Stomach (tissue), 9 donors: ENCODE results near the gene ELF5. TPM values are rescaled to one million over a fixed set of nuclear protein-coding genes. Genes with fewer than 3 reads are reported as not detected.

Experiments
- DNase-seq, 2 donors: peaks; one replicate each; pipeline versions ENCODE4 v3.0.0 to v3.0.0-alpha.2; 2013 to 2019
- H3K27ac ChIP-seq, 5 donors: fragments of 200-600 bp in 4 of 5; sonication (generic) in 4 of 5; one replicate each; pipeline ENCODE4 v1.5.1; 2013 to 2019; ENCODE audit warnings: mild to moderate bottlenecking in 1 of 5, moderate library complexity in 1 of 5
- H3K27me3 ChIP-seq, 3 donors: fragments of 200-600 bp; sonication (generic); one replicate each; pipeline ENCODE4 v1.5.1; 2017 to 2019; ENCODE audit warnings: mixed run types in 1 of 3
- H3K36me3 ChIP-seq, 4 donors: fragments of 200-600 bp; sonication (generic); 1 replicate in 3 of 4; 2 replicates in 1 of 4; pipeline ENCODE4 v1.5.1; 2016 to 2019
- H3K4me1 ChIP-seq, 4 donors: fragments of 200-600 bp; sonication (generic); one replicate each; pipeline ENCODE4 v1.5.1; 2016 to 2019
- H3K4me3 ChIP-seq, 4 donors: fragments of 200-600 bp; sonication (generic) in 3 of 4; one replicate each; pipeline ENCODE4 v1.5.1; 2016 to 2019; ENCODE audit warnings: mild to moderate bottlenecking in 1 of 4
- H3K9me3 ChIP-seq, 4 donors: fragments of 200-600 bp; sonication (generic); one replicate each; pipeline ENCODE4 v1.5.1; 2016 to 2019
- EP300 ChIP-seq: sonication (generic); formaldehyde crosslinking; IDR thresholded peaks from one replicate; pipeline ENCODE4 v1.6.1; 2017; ENCODE audit warnings: antibody characterized with exemption
- POLR2A ChIP-seq, 4 donors: fragments of 450-650 bp; IDR thresholded peaks; one replicate each; pipeline ENCODE4 v1.6.1; 2016; ENCODE audit warnings: antibody characterized with exemption in 4 of 4, control low read depth in 2 of 4, mild to moderate bottlenecking in 1 of 4, moderate library complexity in 1 of 4
- POLR2AphosphoS5 ChIP-seq, 3 donors: sonication (generic); formaldehyde crosslinking; IDR thresholded peaks; one replicate each; pipeline ENCODE4 v1.6.1; 2016; ENCODE audit warnings: antibody characterized with exemption in 3 of 3
- WGBS, 5 donors: extraction: QIAGEN DNeasy Blood & Tissue Kit in 3 of 5; methylation state at CpG; one replicate each; pipeline versions ENCODE4 v1.1.5 to v1.1.7; 2013 to 2018; 5-methylcytosine and 5-hydroxymethylcytosine counted together
- intact Hi-C: fragments of 100-400 bp; cut with DNase I; formaldehyde crosslinking; loops from one replicate; pipeline ENCODE4 v1.15.1; 2023; ENCODE audit warnings: low total_unique reads
- polyA plus RNA-seq, 3 donors: library from polyadenylated mRNA; stranded (reverse); fragments of 200-250 nt; gene quantifications; one replicate each; pipeline ENCODE4 v1.2.3, GENCODE V29; 2013
- total RNA-seq, 5 donors: library from RNA; depleted of rRNA; stranded (reverse); fragments of >200 nt; gene quantifications; one replicate each; pipeline versions ENCODE4 v1.1.0 to v1.2.3, GENCODE V29; 2014 to 2016
- TF ChIP-seq, protein P1 (sequence below), 7 experiments: fragments of 450-650 bp in 4 of 7; fragments of 200-600 bp in 3 of 7; sonication (generic) in 3 of 7; IDR thresholded peaks; one replicate each; pipeline ENCODE4 v1.5.1; 2016 to 2019; ENCODE audit warnings: antibody characterized with exemption in 7 of 7, control low read depth in 2 of 7, mild to moderate bottlenecking in 1 of 7
- donor health status: healthy with polysubstance abuse.
- donor health status: Bipolar disorder and iron deficiency.
- donor health status: healthy.

ELF5 gene
- total and polyA plus RNA-seq, 8 donors, result 0.19 to 0.78 (median 0.55) TPM; not detected in 5

- no peaks in the 10 kb centered on the region for H3K36me3 ChIP-seq
- no peaks in the 10 kb centered on the region for H3K4me1 ChIP-seq
- WGBS, 5 donors, result 21 to 36% (median 25%) methylated on average over 3 of the region's 3 CpGs
- intact Hi-C loops, result no loop called here
- H3K27ac ChIP-seq, result no peak overlapping the region
- TF ChIP-seq POLR2A (IDR thresholded peaks at IDR 0.05) (no peak), EP300 (no peak), POLR2AphosphoS5 (IDR thresholded peaks at IDR 0.05) (no peak)
- TF ChIP-seq, protein P1, sequence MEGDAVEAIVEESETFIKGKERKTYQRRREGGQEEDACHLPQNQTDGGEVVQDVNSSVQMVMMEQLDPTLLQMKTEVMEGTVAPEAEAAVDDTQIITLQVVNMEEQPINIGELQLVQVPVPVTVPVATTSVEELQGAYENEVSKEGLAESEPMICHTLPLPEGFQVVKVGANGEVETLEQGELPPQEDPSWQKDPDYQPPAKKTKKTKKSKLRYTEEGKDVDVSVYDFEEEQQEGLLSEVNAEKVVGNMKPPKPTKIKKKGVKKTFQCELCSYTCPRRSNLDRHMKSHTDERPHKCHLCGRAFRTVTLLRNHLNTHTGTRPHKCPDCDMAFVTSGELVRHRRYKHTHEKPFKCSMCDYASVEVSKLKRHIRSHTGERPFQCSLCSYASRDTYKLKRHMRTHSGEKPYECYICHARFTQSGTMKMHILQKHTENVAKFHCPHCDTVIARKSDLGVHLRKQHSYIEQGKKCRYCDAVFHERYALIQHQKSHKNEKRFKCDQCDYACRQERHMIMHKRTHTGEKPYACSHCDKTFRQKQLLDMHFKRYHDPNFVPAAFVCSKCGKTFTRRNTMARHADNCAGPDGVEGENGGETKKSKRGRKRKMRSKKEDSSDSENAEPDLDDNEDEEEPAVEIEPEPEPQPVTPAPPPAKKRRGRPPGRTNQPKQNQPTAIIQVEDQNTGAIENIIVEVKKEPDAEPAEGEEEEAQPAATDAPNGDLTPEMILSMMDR (IDR thresholded peaks at IDR 0.05), result no peak
- H3K27me3 ChIP-seq, result peaks cover 0 to 10% (median 0%) of the 10 kb centered on the region in 3 donors
- H3K9me3 ChIP-seq, result no peaks in the 10 kb centered on the region
- no peak overlapping the region for H3K4me3 ChIP-seq
- no peak for DNase-seq
Observed at GRCh38 chr11:34523053-34523452, 9.5 kb upstream of the ELF5 start.

DNA sequence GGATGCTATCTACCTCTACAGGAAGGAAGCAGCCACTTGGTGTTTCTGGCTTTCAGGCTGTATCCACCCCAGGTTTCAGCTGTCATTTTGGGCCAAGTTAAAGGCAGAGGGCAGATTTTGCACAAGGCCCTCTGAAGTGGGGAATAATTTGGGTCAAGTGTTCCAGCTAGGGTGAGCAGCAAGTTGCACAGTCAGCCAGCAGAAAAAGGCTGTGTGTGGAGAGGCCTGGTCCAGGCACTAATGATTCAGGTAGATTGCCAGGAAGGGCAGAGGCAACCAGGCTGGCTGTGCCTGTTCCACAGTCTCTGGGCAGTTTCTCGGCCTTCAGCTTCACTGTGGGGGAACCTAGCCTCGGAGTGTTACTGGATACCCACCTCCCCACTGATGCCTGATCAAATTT lies 8.6 kb upstream of the ELF5 start:
- H3K4me1 ChIP-seq, result no peaks in the 10 kb centered on the region
- H3K9me3 ChIP-seq, result no peaks in the 10 kb centered on the region
- no peak overlapping the region for H3K27ac ChIP-seq
- intact Hi-C loops, result no loop called here
- TF ChIP-seq POLR2AphosphoS5 (IDR thresholded peaks at IDR 0.05) (no peak), POLR2A (IDR thresholded peaks at IDR 0.05) (no peak), EP300 (no peak)
- TF ChIP-seq, protein P1 (IDR thresholded peaks at IDR 0.05), result no peak
- 62 to 93% (median 84%) methylated on average over 2 of the region's 2 CpGs for WGBS, 5 donors
- H3K36me3 ChIP-seq, result no peaks in the 10 kb centered on the region
- H3K27me3 ChIP-seq, result peaks cover 0 to 10% (median 0%) of the 10 kb centered on the region in 3 donors
- no peak overlapping the region for H3K4me3 ChIP-seq
- no peak for DNase-seq

DNA sequence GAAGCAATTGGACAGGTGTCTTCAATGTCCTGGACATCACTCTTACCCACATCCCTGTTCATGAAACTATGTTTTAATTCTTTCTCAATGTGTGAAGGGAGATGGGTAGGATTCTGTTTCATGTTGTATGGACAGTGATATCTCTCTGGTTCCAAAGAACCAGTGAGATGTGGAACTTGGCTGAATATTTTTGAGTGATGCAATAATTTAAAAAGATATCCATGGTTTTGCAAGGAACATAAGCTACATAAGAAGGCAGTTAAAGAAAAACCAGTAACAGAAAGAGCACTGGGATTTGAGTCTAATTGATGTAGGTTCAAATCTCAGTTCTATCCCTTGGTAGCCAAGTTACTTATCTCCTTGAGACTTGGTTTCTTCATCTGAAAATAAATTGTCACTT lies 7.7 kb upstream of the ELF5 start:
- no peak for DNase-seq
- Histone ChIP-seq H3K27me3 (peaks cover 0 to 10% (median 0%) of the 10 kb centered on the region in 3 donors), H3K36me3 (no peaks in the 10 kb centered on the region), H3K27ac (no peak overlapping the region), H3K4me3 (no peak overlapping the region), H3K9me3 (no peaks in the 10 kb centered on the region), H3K4me1 (no peaks in the 10 kb centered on the region)
- TF ChIP-seq POLR2A (IDR thresholded peaks at IDR 0.05) (no peak), EP300 (no peak), POLR2AphosphoS5 (IDR thresholded peaks at IDR 0.05) (no peak)
- TF ChIP-seq, protein P1 (IDR thresholded peaks at IDR 0.05), result no peak
- intact Hi-C loops, result no loop called here

- WGBS, 5 donors, result 83 to 100% (median 94%) methylated on average over 2 of the region's 2 CpGs
- no peaks in the 10 kb centered on the region for H3K9me3 ChIP-seq
Observed at GRCh38 chr11:34519595-34520235, 6.1 kb upstream of the ELF5 start.

More at GRCh38 chr11:34519595-34520235, 6.1 kb upstream of the ELF5 start:
- no peak for DNase-seq
- no peaks in the 10 kb centered on the region for H3K36me3 ChIP-seq
- intact Hi-C loops, result no loop called here
- TF ChIP-seq EP300 (no peak), POLR2A (IDR thresholded peaks at IDR 0.05) (no peak)
- no peak overlapping the region for H3K27ac ChIP-seq
- no peak overlapping the region for H3K4me3 ChIP-seq
- H3K27me3 ChIP-seq, result peaks cover 0 to 3% (median 0%) of the 10 kb centered on the region in 3 donors
- no peaks in the 10 kb centered on the region for H3K4me1 ChIP-seq
